ENCODE results near the gene BTBD17. TPM values are rescaled to one million over a fixed set of nuclear protein-coding genes. Genes with fewer than 3 reads are reported as not detected.
A peak's percentile ranks its signal among the peaks of the same experiment; 100 is the strongest.

Gene BTBD17
- total RNA-seq, 1 donor from 2014 or later = not detected

DNA sequence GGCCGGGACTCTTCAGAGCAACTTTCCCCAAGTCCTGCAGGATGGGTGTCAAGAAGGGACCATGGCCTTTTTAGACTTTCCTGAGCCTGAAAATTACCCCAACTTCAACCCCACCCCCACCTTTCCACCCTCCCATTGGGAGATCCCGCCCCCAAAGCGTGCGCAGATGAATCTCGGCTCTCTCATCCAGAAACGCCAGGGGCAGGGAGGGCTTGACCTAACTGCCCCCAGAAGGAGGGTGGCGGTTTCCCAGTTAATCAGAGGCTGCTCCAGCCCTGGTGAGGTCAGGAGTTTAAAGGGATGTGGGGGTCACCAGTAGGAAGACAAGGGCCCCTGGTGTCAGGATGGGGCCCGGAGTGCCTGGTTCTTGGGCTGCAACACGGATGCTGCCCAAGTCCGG is 35.2 kb downstream of the BTBD17 start:
- Histone ChIP-seq H3K4me1 (ENCODE audit: insufficient read depth, low read length) (no peaks in the 10 kb centered on the region), H3K79me2 (ENCODE audit: insufficient read depth, low read length) (no peaks in the 10 kb centered on the region), H3K9me3 (ENCODE audit: insufficient read depth, low read depth, low read length) (no peaks in the 10 kb centered on the region), H3K36me3 (ENCODE audit: insufficient read depth, low read length) (no peaks in the 10 kb centered on the region), H3K4me3 (ENCODE audit: insufficient read depth, low read depth, low read length) (peak overlapping the region; percentile 10), H3K9ac (ENCODE audit: low read length) (no peak overlapping the region), H2AFZ (ENCODE audit: low read depth, low read length) (no peak overlapping the region), H3K4me2 (ENCODE audit: low read length) (peak overlapping the region; percentile 71), H4K20me1 (ENCODE audit: insufficient read depth, low read length) (no peaks in the 10 kb centered on the region), H3K27ac (ENCODE audit: low read depth, low read length) (no peak overlapping the region), H3K27me3 (ENCODE audit: insufficient read depth, low read length) (peaks cover 21% of the 10 kb centered on the region)
- FAIRE-seq = no peak
- no peak for DNase-seq (ENCODE audit: low read depth)
- no peak overlapping the region for H3K4me3 Mint-ChIP-seq (ENCODE audit: unreplicated experiment)
- peaks cover 2% of the 10 kb centered on the region for H3K36me3 Mint-ChIP-seq (ENCODE audit: low read depth, unreplicated experiment)
- H3K9me3 Mint-ChIP-seq (ENCODE audit: unreplicated experiment) = peaks cover 5% of the 10 kb centered on the region
- H3K4me1 Mint-ChIP-seq (ENCODE audit: low read depth, unreplicated experiment) = no peaks in the 10 kb centered on the region
- no peak overlapping the region for H3K27ac Mint-ChIP-seq (ENCODE audit: unreplicated experiment)
- TF ChIP-seq EZH2 (IDR thresholded peaks at IDR 0.05; ENCODE audit: insufficient read depth, low read length) = no peak
- TF ChIP-seq, protein P1, sequence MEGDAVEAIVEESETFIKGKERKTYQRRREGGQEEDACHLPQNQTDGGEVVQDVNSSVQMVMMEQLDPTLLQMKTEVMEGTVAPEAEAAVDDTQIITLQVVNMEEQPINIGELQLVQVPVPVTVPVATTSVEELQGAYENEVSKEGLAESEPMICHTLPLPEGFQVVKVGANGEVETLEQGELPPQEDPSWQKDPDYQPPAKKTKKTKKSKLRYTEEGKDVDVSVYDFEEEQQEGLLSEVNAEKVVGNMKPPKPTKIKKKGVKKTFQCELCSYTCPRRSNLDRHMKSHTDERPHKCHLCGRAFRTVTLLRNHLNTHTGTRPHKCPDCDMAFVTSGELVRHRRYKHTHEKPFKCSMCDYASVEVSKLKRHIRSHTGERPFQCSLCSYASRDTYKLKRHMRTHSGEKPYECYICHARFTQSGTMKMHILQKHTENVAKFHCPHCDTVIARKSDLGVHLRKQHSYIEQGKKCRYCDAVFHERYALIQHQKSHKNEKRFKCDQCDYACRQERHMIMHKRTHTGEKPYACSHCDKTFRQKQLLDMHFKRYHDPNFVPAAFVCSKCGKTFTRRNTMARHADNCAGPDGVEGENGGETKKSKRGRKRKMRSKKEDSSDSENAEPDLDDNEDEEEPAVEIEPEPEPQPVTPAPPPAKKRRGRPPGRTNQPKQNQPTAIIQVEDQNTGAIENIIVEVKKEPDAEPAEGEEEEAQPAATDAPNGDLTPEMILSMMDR (IDR thresholded peaks at IDR 0.05; ENCODE audit: insufficient read depth, low read depth, low read length) = no peak
- H3K27me3 Mint-ChIP-seq (ENCODE audit: low read depth, unreplicated experiment) = peaks cover 79% of the 10 kb centered on the region

GRCh38 chr17:74325743-74326379 is 35.8 kb downstream of the BTBD17 start, which contains the start of gene KIF19:
TSS of gene KIF19 (plus strand) at chr17:74326226. CDS start at chr17:74326350, 124 bp downstream.
- Mint-ChIP-seq H3K27me3 (ENCODE audit: low read depth, unreplicated experiment) (peaks cover 80% of the 10 kb centered on the region), H3K9me3 (ENCODE audit: unreplicated experiment) (peaks cover 5% of the 10 kb centered on the region), H3K36me3 (ENCODE audit: low read depth, unreplicated experiment) (peaks cover 2% of the 10 kb centered on the region), H3K4me3 (ENCODE audit: unreplicated experiment) (peak within 1 kb of the TSS; percentile 68), H3K27ac (ENCODE audit: unreplicated experiment) (no peak within 1 kb of the TSS), H3K4me1 (ENCODE audit: low read depth, unreplicated experiment) (no peaks in the 10 kb centered on the region)
- H4K20me1 ChIP-seq (ENCODE audit: insufficient read depth, low read length) = no peaks in the 10 kb centered on the region
- TF ChIP-seq EZH2 (IDR thresholded peaks at IDR 0.05; ENCODE audit: insufficient read depth, low read length) = peak; percentile 78
- TF ChIP-seq, protein P1 (IDR thresholded peaks at IDR 0.05; ENCODE audit: insufficient read depth, low read depth, low read length) = no peak
- H3K36me3 ChIP-seq (ENCODE audit: insufficient read depth, low read length) = no peaks in the 10 kb centered on the region
- H3K4me1 ChIP-seq (ENCODE audit: insufficient read depth, low read length) = no peaks in the 10 kb centered on the region
- peaks cover 22% of the 10 kb centered on the region for H3K27me3 ChIP-seq (ENCODE audit: insufficient read depth, low read length)
- DNase-seq (ENCODE audit: low read depth) (no peak), FAIRE-seq (no peak)
- H3K9me3 ChIP-seq (ENCODE audit: insufficient read depth, low read depth, low read length) = no peaks in the 10 kb centered on the region
- H2AFZ ChIP-seq (ENCODE audit: low read depth, low read length) = no peak within 1 kb of the TSS
- no peak within 1 kb of the TSS for H3K9ac ChIP-seq (ENCODE audit: low read length)
- no peak within 1 kb of the TSS for H3K27ac ChIP-seq (ENCODE audit: low read depth, low read length)
- H3K79me2 ChIP-seq (ENCODE audit: insufficient read depth, low read length) = no peaks in the 10 kb centered on the region
- peak within 1 kb of the TSS; percentile 71 for H3K4me2 ChIP-seq (ENCODE audit: low read length)
- H3K4me3 ChIP-seq (ENCODE audit: insufficient read depth, low read depth, low read length) = peak within 1 kb of the TSS; percentile 10

DNA sequence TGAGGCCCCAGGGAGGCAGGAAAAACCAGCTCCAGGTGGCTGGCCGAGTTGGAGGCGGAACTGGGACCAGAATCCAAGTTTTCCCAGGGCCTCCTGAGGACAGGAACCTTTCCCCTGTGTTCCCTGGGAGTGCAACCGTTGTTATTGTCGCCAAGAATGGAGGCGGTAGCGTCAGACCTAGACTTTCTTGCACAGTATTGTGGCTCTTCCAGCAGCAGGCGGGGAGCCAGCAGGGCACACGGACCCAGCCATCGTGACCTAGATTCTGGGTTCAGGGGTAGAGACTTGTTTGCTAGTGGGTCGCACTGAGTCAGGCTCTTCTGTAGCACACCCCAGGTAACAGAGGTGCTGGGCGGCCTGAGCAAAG is 36.3 kb downstream of the BTBD17 start:
- no peak overlapping the region for H2AFZ ChIP-seq (ENCODE audit: low read depth, low read length)
- H3K27ac ChIP-seq (ENCODE audit: low read depth, low read length) = no peak overlapping the region
- no peaks in the 10 kb centered on the region for H3K4me1 ChIP-seq (ENCODE audit: insufficient read depth, low read length)
- peaks cover 5% of the 10 kb centered on the region for H3K9me3 Mint-ChIP-seq (ENCODE audit: unreplicated experiment)
- H3K9me3 ChIP-seq (ENCODE audit: insufficient read depth, low read depth, low read length) = no peaks in the 10 kb centered on the region
- peaks cover 22% of the 10 kb centered on the region for H3K27me3 ChIP-seq (ENCODE audit: insufficient read depth, low read length)
- no peak overlapping the region for H3K4me3 ChIP-seq (ENCODE audit: insufficient read depth, low read depth, low read length)
- H3K79me2 ChIP-seq (ENCODE audit: insufficient read depth, low read length) = no peaks in the 10 kb centered on the region
- H3K27me3 Mint-ChIP-seq (ENCODE audit: low read depth, unreplicated experiment) = peaks cover 77% of the 10 kb centered on the region
- DNase-seq (ENCODE audit: low read depth) (no peak), FAIRE-seq (no peak)
- no peak overlapping the region for H3K9ac ChIP-seq (ENCODE audit: low read length)
- no peaks in the 10 kb centered on the region for H4K20me1 ChIP-seq (ENCODE audit: insufficient read depth, low read length)
- H3K36me3 Mint-ChIP-seq (ENCODE audit: low read depth, unreplicated experiment) = peaks cover 2% of the 10 kb centered on the region
- H3K4me2 ChIP-seq (ENCODE audit: low read length) = no peak overlapping the region
- H3K36me3 ChIP-seq (ENCODE audit: insufficient read depth, low read length) = no peaks in the 10 kb centered on the region
- no peaks in the 10 kb centered on the region for H3K4me1 Mint-ChIP-seq (ENCODE audit: low read depth, unreplicated experiment)
- TF ChIP-seq, protein P1 (IDR thresholded peaks at IDR 0.05; ENCODE audit: insufficient read depth, low read depth, low read length) = no peak
- TF ChIP-seq EZH2 (IDR thresholded peaks at IDR 0.05; ENCODE audit: insufficient read depth, low read length) = no peak
- no peak overlapping the region for H3K27ac Mint-ChIP-seq (ENCODE audit: unreplicated experiment)
- peak overlapping the region; percentile 68 for H3K4me3 Mint-ChIP-seq (ENCODE audit: unreplicated experiment)
